H9 (cell line): ENCODE results near the gene TSPYL1. TPM values are rescaled to one million over a fixed set of nuclear protein-coding genes. Genes with fewer than 3 reads are reported as not detected.
A peak's percentile ranks its signal among the peaks of the same experiment; 100 is the strongest.

ENCODE experiments used
- DNase-seq: peaks from one replicate; pipeline ENCODE4 v3.0.0-alpha.2; 2017
- H2AFZ ChIP-seq: one replicate; pipeline ENCODE4 v1.6.1; 2013; ENCODE audit warnings: mild to moderate bottlenecking, low read length, control low read depth, moderate library complexity
- H2AK5ac ChIP-seq: 2 replicates; pipeline ENCODE4 v1.6.1; 2013; ENCODE audit warnings: low read length, control low read depth, mixed read lengths; ENCODE audit not compliant: insufficient read length
- H2BK120ac ChIP-seq: one replicate; pipeline ENCODE4 v1.6.1; 2013; ENCODE audit warnings: low read depth, mild to moderate bottlenecking, low read length, control low read depth, inconsistent platforms; ENCODE audit not compliant: poor library complexity, severe bottlenecking
- H2BK12ac ChIP-seq: 2 replicates; pipeline ENCODE4 v1.6.1; 2013; ENCODE audit warnings: low read length, control low read depth, mixed read lengths, low read depth; ENCODE audit not compliant: insufficient read length
- H2BK15ac ChIP-seq: 2 replicates; pipeline ENCODE4 v1.6.1; 2013; ENCODE audit warnings: low read depth, low read length, control low read depth
- H2BK20ac ChIP-seq: one replicate; pipeline ENCODE4 v1.6.1; 2013; ENCODE audit warnings: low read depth, mild to moderate bottlenecking, low read length, control low read depth, inconsistent platforms; ENCODE audit not compliant: poor library complexity, severe bottlenecking
- H2BK5ac ChIP-seq: 2 replicates; pipeline ENCODE4 v1.6.1; 2013; ENCODE audit warnings: low read length, control low read depth, mixed read lengths; ENCODE audit not compliant: insufficient read length
- H3K14ac ChIP-seq: 2 replicates; pipeline ENCODE4 v1.6.1; 2013; ENCODE audit warnings: low read length, control low read depth; ENCODE audit not compliant: insufficient read depth
- H3K18ac ChIP-seq: 2 replicates; pipeline ENCODE4 v1.6.1; 2013; ENCODE audit warnings: low read depth, mild to moderate bottlenecking, mixed read lengths, low read length, control low read depth; ENCODE audit not compliant: insufficient read length
- H3K23ac ChIP-seq: 2 replicates; pipeline ENCODE4 v1.6.1; 2013; ENCODE audit warnings: low read length, control low read depth, mixed read lengths, low read depth; ENCODE audit not compliant: insufficient read length
- H3K23me2 ChIP-seq: 2 replicates; pipeline ENCODE4 v1.6.1; 2013; ENCODE audit warnings: low read depth, mild to moderate bottlenecking, mixed read lengths, low read length, control low read depth; ENCODE audit not compliant: insufficient read length, poor library complexity, severe bottlenecking
- H3K27ac ChIP-seq: 2 replicates; pipeline ENCODE4 v1.5.1; 2013; ENCODE audit warnings: low read length, control low read depth, mixed read lengths, low read depth; ENCODE audit not compliant: insufficient read length
- H3K27me3 ChIP-seq: 2 replicates; pipeline ENCODE4 v1.6.1; 2013; ENCODE audit warnings: low read length, control low read depth, inconsistent platforms; ENCODE audit not compliant: insufficient read depth
- H3K4ac ChIP-seq: 2 replicates; pipeline ENCODE4 v1.6.1; 2013; ENCODE audit warnings: low read depth, mild to moderate bottlenecking, control low read depth, inconsistent platforms, low read length, moderate library complexity
- H3K4me1 ChIP-seq: 2 replicates; pipeline ENCODE4 v1.6.1; 2013; ENCODE audit warnings: low read length, control low read depth, inconsistent platforms; ENCODE audit not compliant: insufficient read depth
- H3K4me2 ChIP-seq: 2 replicates; pipeline ENCODE4 v1.6.1; 2013; ENCODE audit warnings: low read length, control low read depth, mixed read lengths; ENCODE audit not compliant: insufficient read length, insufficient read depth
- H3K56ac ChIP-seq: 2 replicates; pipeline ENCODE4 v1.6.1; 2013; ENCODE audit warnings: low read depth, mild to moderate bottlenecking, mixed read lengths, low read length, control low read depth; ENCODE audit not compliant: insufficient read length
- H3K79me1 ChIP-seq: 2 replicates; pipeline ENCODE4 v1.6.1; 2013; ENCODE audit warnings: low read depth, mild to moderate bottlenecking, moderate library complexity, low read length, control low read depth, inconsistent platforms; ENCODE audit not compliant: insufficient read depth, poor library complexity, severe bottlenecking
- H3K79me2 ChIP-seq: 2 replicates; pipeline ENCODE4 v1.6.1; 2013; ENCODE audit warnings: low read length, control low read depth, inconsistent platforms; ENCODE audit not compliant: insufficient read depth
- H3K9ac ChIP-seq: 2 replicates; pipeline ENCODE4 v1.6.1; 2013; ENCODE audit warnings: low read length, control low read depth, mixed read lengths; ENCODE audit not compliant: insufficient read length; ENCODE audit errors: extremely low read depth
- H3K9me3 ChIP-seq: one replicate; pipeline ENCODE4 v1.6.1; 2013; ENCODE audit warnings: low read depth, low read length, inconsistent platforms; ENCODE audit not compliant: control insufficient read depth
- H3T11ph ChIP-seq: one replicate; pipeline ENCODE4 v1.6.1; 2013; ENCODE audit warnings: mild to moderate bottlenecking, low read length, control low read depth, inconsistent platforms
- H4K20me1 ChIP-seq: one replicate; pipeline ENCODE4 v1.6.1; 2013; ENCODE audit not compliant: control insufficient read depth, insufficient read length, insufficient read depth
- H4K5ac ChIP-seq: 2 replicates; pipeline ENCODE4 v1.6.1; 2013; ENCODE audit warnings: low read depth, mild to moderate bottlenecking, mixed read lengths, low read length, control low read depth; ENCODE audit not compliant: insufficient read length
- H4K8ac ChIP-seq: replicated peaks from 2 replicates; pipeline ENCODE4 v1.6.1; 2013; ENCODE audit warnings: low read length, control low read depth, mixed read lengths, low read depth; ENCODE audit not compliant: insufficient read length
- H4K91ac ChIP-seq: 2 replicates; pipeline ENCODE4 v1.6.1; 2013; ENCODE audit warnings: low read depth, mild to moderate bottlenecking, moderate library complexity, mixed read lengths, low read length, control low read depth; ENCODE audit not compliant: insufficient read length
- H3K27ac Mint-ChIP-seq, 3 experiments: 2 replicates in 2 of 3; 3 replicates in 1 of 3; pipeline ENCODE4 v1.8.0; 2020 to 2021; ENCODE audit warnings: mixed read lengths in 3 of 3, mild to moderate bottlenecking in 1 of 3, moderate library complexity in 1 of 3
- H3K27me3 Mint-ChIP-seq: 2 replicates; pipeline ENCODE4 v1.8.0; 2021; ENCODE audit warnings: low read depth, mild to moderate bottlenecking, moderate library complexity, mixed read lengths
- H3K36me3 Mint-ChIP-seq, 3 experiments: 2 replicates in 2 of 3; 3 replicates in 1 of 3; pipeline ENCODE4 v1.8.0; 2020 to 2021; ENCODE audit warnings: low read depth in 3 of 3, mixed read lengths in 3 of 3; ENCODE audit not compliant: insufficient read depth in 1 of 3
- H3K4me1 Mint-ChIP-seq, 2 experiments: 2 replicates each; pipeline ENCODE4 v1.8.0; 2020; ENCODE audit warnings: mixed read lengths in 2 of 2
- H3K4me3 Mint-ChIP-seq, 2 experiments: 2 replicates in 1 of 2; 3 replicates in 1 of 2; pipeline ENCODE4 v1.8.0; 2020 to 2021; ENCODE audit warnings: mild to moderate bottlenecking in 2 of 2, mixed read lengths in 2 of 2, moderate library complexity in 1 of 2
- H3K9me3 Mint-ChIP-seq, 2 experiments: 2 replicates in 1 of 2; 3 replicates in 1 of 2; pipeline ENCODE4 v1.8.0; 2020; ENCODE audit warnings: mild to moderate bottlenecking in 2 of 2, mixed read lengths in 2 of 2, moderate library complexity in 1 of 2
- WGBS: extraction: QIAGEN DNeasy Blood & Tissue Kit; methylation state at CpG from one replicate; pipeline ENCODE4 v1.1.7; 2013; ENCODE audit warnings: missing lambda C conversion rate, low lambda C conversion rate, mixed read lengths; ENCODE audit not compliant: insufficient read length; ENCODE audit errors: extremely low coverage; 5-methylcytosine and 5-hydroxymethylcytosine counted together
- long read RNA-seq: library from polyadenylated mRNA; unstranded; transcript quantifications from one replicate; pipeline ENCODE4 v2.0.0, GENCODE V29; 2020
- total RNA-seq: library from RNA; stranded (reverse); gene quantifications from 2 replicates; pipeline ENCODE4 v1.2.1, GENCODE V29; 2021
- TF ChIP-seq, protein P1 (sequence below): fragments of 200-600 bp; sonication (generic); conservative IDR thresholded peaks from 3 replicates; pipeline ENCODE4 v1.8.0; 2021; ENCODE audit warnings: antibody characterized with exemption, mild to moderate bottlenecking

TSPYL1 gene
- total RNA-seq = 75.3 and 76.8 TPM in 2 replicates
- long read RNA-seq, transcript TSPYL1-201 (1 exons, 3,326 nt) = major isoform, 157 of 159 reads
- long read RNA-seq, partial matches to known transcripts = 0 of 159 reads
- long read RNA-seq, other reads (novel, unspliced or antisense) = 2 of 159 reads

DNA sequence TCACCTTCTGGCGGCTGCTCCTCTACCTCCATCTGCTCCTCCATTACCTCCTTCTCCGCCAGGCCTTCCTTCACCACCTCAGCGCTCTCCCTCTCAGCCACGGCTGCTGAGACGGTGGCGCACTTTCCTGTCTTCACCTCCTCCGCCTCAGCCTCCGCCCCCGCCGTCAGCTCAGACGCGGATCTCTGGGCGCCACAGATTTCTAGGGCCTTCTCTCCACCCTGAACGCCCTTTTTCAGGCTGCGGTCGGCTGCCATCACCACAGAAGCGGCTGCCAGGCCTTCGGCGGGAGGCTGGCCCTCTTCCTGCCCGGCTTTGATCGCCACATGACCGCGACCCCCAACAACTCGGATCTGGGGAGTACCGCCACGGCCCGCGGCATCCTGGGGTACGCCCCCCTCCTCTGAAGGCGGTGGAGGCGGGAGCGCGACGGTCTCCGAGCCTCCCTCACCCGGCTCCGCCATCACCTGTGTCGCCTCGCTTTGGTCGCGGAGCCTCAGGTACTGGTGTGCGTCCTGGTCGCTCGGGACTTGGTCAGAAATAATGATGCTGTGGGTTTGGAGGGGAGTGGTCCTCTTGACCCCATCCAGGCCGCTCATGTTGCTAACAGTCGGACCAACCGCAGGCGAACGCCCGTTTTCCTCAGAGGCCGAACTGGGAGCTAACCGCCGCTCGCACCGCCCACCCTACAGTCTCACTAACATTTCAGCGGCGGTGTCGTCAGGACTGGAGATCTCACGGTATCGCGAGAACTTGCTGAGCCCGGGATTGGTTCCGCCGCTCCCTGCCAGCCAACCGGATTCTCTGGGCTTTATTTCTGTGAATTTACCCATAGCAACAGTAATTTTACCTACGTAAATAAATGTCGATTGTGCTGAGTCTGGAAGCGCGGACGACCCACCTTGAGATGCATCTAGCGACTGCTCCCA is at the start of gene TSPYL1:
TSPYL1 (minus strand) TSS at position 699 of the 929 bp plus-strand sequence; CDS start at position 599, 100 bp downstream.
- Mint-ChIP-seq H3K36me3 (peaks cover 6 to 28% (median 28%) of the 10 kb centered on the region in 3 experiments; a peak in 6 of 7 replicates), H3K4me3 (peak within 1 kb of the TSS; percentile 96 to 99), H3K4me1 (peaks cover 43 to 48% of the 10 kb centered on the region in 2 experiments), H3K27me3 (no peaks in the 10 kb centered on the region; the same call in 1 of the 2 replicates), H3K9me3 (no peaks in the 10 kb centered on the region), H3K27ac (peak within 1 kb of the TSS; percentile 99 to 100 (median 100))
- H3K4me1 ChIP-seq = peaks cover 3% of the 10 kb centered on the region; the same call in 1 of the 2 replicates
- H3K56ac ChIP-seq = no peak within 1 kb of the TSS
- TF ChIP-seq, protein P1, sequence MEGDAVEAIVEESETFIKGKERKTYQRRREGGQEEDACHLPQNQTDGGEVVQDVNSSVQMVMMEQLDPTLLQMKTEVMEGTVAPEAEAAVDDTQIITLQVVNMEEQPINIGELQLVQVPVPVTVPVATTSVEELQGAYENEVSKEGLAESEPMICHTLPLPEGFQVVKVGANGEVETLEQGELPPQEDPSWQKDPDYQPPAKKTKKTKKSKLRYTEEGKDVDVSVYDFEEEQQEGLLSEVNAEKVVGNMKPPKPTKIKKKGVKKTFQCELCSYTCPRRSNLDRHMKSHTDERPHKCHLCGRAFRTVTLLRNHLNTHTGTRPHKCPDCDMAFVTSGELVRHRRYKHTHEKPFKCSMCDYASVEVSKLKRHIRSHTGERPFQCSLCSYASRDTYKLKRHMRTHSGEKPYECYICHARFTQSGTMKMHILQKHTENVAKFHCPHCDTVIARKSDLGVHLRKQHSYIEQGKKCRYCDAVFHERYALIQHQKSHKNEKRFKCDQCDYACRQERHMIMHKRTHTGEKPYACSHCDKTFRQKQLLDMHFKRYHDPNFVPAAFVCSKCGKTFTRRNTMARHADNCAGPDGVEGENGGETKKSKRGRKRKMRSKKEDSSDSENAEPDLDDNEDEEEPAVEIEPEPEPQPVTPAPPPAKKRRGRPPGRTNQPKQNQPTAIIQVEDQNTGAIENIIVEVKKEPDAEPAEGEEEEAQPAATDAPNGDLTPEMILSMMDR = no peak
- no peaks in the 10 kb centered on the region for H3K9me3 ChIP-seq
- peak within 1 kb of the TSS; percentile 80 for H3K18ac ChIP-seq
- peaks cover 15% of the 10 kb centered on the region for H3K79me2 ChIP-seq
- peak within 1 kb of the TSS; percentile 30 for H4K5ac ChIP-seq
- no peak within 1 kb of the TSS for H3T11ph ChIP-seq
- H2BK15ac ChIP-seq = no peak within 1 kb of the TSS; the same call in 1 of the 2 replicates
- H3K27ac ChIP-seq = peak within 1 kb of the TSS; percentile 80
- peak within 1 kb of the TSS; percentile 9 for H2BK12ac ChIP-seq
- H2AFZ ChIP-seq = no peak within 1 kb of the TSS
- peak within 1 kb of the TSS; percentile 78 for H2BK5ac ChIP-seq
- peak within 1 kb of the TSS; percentile 87 for H3K4me2 ChIP-seq
- peaks cover 6% of the 10 kb centered on the region for H3K79me1 ChIP-seq
- H3K27me3 ChIP-seq = no peaks in the 10 kb centered on the region
- H4K20me1 ChIP-seq = no peaks in the 10 kb centered on the region
- no peak within 1 kb of the TSS for H3K23ac ChIP-seq
- H4K91ac ChIP-seq = peak within 1 kb of the TSS; percentile 26
- DNase-seq = peak; percentile 96
- H2BK120ac ChIP-seq = peak within 1 kb of the TSS; percentile 40
- no CpG with 5 or more reads among the region's 71 CpGs for WGBS
- H3K9ac ChIP-seq = peak within 1 kb of the TSS; percentile 93
- H2BK20ac ChIP-seq = no peak within 1 kb of the TSS
- H3K23me2 ChIP-seq = peaks cover 10% of the 10 kb centered on the region
- peak within 1 kb of the TSS; percentile 87 for H3K14ac ChIP-seq
- H4K8ac ChIP-seq = peak within 1 kb of the TSS; percentile 60
- peak within 1 kb of the TSS; percentile 8 for H3K4ac ChIP-seq
- no peak within 1 kb of the TSS for H2AK5ac ChIP-seq
